Measurements from ENCODE around the gene ELMO1.

ELMO1 gene

DNA sequence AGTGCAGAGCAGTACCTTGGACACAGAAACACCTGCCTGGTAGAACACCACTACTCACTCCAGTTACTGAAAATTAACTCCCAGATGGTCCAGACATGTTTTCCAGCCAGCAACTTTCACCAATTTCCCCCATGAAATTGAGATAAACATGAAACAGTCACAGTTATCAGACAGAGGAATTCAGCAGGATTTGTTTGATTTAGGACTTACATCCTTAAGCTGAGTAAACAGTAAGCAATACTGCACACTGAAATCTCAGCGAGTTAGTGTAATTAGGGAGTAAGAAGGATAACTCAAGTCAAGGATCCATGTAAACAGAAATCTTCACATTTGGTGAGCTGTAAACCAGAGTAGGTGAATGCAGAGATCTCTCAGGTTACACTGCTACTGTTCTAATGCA lies 353.5 kb downstream of the ELMO1 start:
- no peak for DNase-seq (ENCODE audit: low read depth)
- TF ChIP-seq, protein P1, sequence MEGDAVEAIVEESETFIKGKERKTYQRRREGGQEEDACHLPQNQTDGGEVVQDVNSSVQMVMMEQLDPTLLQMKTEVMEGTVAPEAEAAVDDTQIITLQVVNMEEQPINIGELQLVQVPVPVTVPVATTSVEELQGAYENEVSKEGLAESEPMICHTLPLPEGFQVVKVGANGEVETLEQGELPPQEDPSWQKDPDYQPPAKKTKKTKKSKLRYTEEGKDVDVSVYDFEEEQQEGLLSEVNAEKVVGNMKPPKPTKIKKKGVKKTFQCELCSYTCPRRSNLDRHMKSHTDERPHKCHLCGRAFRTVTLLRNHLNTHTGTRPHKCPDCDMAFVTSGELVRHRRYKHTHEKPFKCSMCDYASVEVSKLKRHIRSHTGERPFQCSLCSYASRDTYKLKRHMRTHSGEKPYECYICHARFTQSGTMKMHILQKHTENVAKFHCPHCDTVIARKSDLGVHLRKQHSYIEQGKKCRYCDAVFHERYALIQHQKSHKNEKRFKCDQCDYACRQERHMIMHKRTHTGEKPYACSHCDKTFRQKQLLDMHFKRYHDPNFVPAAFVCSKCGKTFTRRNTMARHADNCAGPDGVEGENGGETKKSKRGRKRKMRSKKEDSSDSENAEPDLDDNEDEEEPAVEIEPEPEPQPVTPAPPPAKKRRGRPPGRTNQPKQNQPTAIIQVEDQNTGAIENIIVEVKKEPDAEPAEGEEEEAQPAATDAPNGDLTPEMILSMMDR (conservative IDR thresholded peaks at IDR 0.05; ENCODE audit: low read length) = no peak
- H3K4me3 ChIP-seq (ENCODE audit: low read length) = no peak overlapping the region

DNA sequence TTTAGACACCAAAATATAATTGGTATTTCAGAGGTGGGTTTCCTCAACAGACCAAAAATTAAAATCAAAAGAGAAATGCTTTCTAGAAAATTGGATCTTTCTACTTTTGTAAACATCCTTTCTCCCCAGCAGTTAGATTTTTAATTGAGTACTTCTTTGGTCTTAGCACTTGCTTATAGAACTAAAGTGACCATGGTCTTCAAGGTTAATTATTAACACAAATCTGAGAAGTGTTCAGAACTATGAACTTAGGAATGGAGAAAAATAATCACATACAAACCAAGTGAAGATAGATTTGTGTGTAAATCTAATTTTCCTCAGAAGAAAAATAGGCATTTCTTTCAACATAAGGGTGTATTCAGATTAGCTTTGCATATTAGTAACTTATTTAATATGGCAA lies 355.4 kb downstream of the ELMO1 start:
- H3K4me3 ChIP-seq (ENCODE audit: low read length) = no peak overlapping the region
- TF ChIP-seq, protein P1 (conservative IDR thresholded peaks at IDR 0.05; ENCODE audit: low read length) = no peak
- DNase-seq (ENCODE audit: low read depth) = no peak

DNA sequence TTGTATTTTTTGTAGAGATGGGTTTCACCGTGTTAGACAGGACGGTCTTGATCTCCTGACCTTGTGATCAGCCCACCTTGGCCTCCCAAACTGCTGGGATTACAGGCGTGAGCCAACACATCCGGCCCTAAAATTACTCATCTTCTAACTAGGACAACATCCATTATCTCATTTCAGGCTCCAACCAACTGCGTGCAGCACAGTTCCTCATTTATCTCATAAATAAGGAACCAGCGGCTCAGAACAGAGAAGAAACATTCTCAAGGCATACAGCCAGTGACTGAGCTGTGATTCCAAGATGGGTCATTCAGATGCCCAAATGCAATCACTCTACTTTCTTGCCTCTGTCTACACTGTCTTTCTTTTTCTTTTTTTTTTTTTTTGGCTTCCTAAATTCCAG lies 356.1 kb downstream of the ELMO1 start:
- TF ChIP-seq, protein P1 (conservative IDR thresholded peaks at IDR 0.05; ENCODE audit: low read length) = no peak
- no peak for DNase-seq (ENCODE audit: low read depth)
- no peak overlapping the region for H3K4me3 ChIP-seq (ENCODE audit: low read length)

DNA sequence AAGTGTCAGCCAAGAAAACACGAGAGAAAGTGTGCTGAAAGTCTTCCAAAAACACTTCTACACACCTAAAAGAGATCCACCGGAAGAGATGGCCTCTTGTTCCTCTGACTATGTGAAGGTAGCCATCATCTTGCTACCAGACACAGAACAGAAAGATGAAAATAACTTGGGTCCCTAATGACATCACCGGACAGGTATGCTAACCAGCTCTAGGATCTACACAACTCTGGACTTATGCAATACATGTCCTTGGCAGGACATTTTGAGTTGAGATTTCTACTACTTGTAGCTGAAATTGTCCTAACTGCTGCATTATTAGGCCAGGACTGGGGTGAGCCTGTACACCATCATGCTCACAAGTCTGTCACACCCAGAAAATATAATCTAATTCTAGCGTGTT lies 358.7 kb downstream of the ELMO1 start:
- TF ChIP-seq, protein P1 (conservative IDR thresholded peaks at IDR 0.05; ENCODE audit: low read length) = no peak
- peak; percentile 25 for DNase-seq (ENCODE audit: low read depth)
- H3K4me3 ChIP-seq (ENCODE audit: low read length) = no peak overlapping the region

DNA sequence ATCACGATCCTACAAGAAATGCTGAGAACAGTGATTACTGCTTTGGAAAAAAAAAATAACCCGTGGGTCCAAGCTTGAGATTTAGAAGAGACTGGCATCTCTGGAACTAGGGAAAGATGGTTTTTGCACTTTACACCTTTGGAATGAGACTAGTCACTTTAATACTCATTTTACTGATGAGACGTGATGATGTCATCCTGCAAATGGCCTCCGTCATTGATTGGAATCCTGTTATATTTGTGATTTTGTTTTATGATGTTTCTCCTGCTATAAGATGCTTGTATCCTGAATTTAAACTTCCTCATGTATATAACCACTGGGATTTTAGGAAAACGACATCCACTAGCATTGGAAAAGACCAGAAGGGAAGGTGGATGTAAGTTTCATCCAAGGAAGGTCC lies 363.1 kb downstream of the ELMO1 start:
- no peak for DNase-seq (ENCODE audit: low read depth)
- TF ChIP-seq, protein P1 (conservative IDR thresholded peaks at IDR 0.05; ENCODE audit: low read length) = no peak
- no peak overlapping the region for H3K4me3 ChIP-seq (ENCODE audit: low read length)

DNA sequence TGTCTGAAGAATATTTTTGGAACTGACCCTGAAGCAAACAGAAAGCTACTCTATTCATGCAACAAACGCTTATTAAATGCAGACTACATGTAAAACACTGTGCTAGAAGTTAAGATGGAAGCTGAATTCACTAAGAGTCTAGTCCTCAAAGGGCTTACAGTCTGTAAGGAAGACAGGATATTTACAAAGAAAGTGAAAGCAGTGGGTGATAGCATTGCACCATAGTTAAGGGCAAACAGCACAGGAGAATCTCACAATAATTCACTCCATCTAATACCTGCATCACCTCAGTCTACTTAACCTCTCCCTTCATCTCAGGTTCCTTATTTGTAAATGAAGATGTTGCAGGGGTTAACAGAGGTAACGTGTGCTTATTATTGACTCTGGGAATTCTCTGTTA lies 364.4 kb downstream of the ELMO1 start:
- TF ChIP-seq, protein P1 (conservative IDR thresholded peaks at IDR 0.05; ENCODE audit: low read length) = no peak
- DNase-seq (ENCODE audit: low read depth) = no peak
- no peak overlapping the region for H3K4me3 ChIP-seq (ENCODE audit: low read length)

DNA sequence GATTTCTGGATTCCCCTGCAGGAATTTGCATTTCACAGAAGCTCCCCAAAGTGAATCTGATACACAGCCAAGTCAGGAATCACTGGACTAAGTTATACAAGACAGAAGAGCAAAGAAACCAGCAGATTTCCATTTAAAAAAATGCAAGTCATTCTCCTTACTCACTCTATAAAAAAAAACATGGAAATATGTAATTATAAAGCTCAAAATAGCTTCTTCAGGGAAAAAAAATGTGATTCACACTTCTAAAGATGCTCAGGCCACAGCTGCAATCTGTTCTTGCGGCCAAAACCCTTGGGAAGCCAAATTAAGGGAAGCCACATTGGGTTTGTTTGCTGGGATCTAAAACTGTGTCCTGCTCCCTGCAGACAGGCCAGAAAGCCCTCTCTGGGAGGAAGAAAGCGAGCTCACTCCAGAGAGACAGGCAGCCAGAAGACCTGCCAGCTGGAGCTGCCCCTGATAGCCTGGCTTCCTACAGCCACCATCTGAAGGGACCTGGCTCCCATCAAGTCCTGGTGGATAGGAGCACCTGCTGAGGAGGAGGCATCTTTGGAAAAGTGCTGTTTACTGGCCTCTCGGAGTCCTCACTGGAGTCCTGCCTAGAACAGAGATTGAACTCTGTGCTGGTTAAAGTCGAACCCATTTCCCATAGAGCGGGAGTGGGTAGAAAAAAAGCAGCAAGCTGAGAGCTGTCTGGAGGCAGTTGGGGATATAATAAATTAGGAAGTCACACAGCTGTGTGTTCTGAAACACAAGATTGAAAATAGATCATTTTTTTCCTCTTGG lies 365.2 kb downstream of the ELMO1 start:
- H3K4me3 ChIP-seq (ENCODE audit: low read length) = no peak overlapping the region
- TF ChIP-seq, protein P1 (conservative IDR thresholded peaks at IDR 0.05; ENCODE audit: low read length) = no peak
- peak; percentile 81 for DNase-seq (ENCODE audit: low read depth)

Data from AG10803 (cell line).